Keratinocyte (primary cell): ENCODE results near the gene ZNF581. TPM values are rescaled to one million over a fixed set of nuclear protein-coding genes. Genes with fewer than 3 reads are reported as not detected.
A peak's percentile ranks its signal among the peaks of the same experiment; 100 is the strongest.

Source experiments
- DNase-seq: peaks from one replicate; pipeline ENCODE4 v3.0.0-alpha.2; 2011; ENCODE audit warnings: low read depth, missing footprints, low spot score
- FAIRE-seq: peaks from 2 replicates; lab custom pipeline; 2011; peaks lifted over from hg19 to GRCh38; lab: Jason Lieb, UNC
- H2AFZ ChIP-seq: 2 replicates; pipeline ENCODE4 v1.6.0; 2012; ENCODE audit warnings: low read length, control low read depth, inconsistent platforms; ENCODE audit not compliant: control insufficient read depth
- H3K27ac ChIP-seq: 2 replicates; pipeline ENCODE4 v1.5.1; 2011; ENCODE audit warnings: low read length; ENCODE audit not compliant: control insufficient read depth, insufficient read depth
- H3K27me3 ChIP-seq: 3 replicates; pipeline ENCODE4 v1.6.0; 2011; ENCODE audit warnings: low read length; ENCODE audit not compliant: control insufficient read depth, insufficient read depth; ENCODE audit errors: extremely low read depth
- H3K36me3 ChIP-seq, 2 experiments: 2 replicates in 1 of 2; 3 replicates in 1 of 2; pipeline ENCODE4 v1.5.1; 2011; ENCODE audit warnings: low read length in 2 of 2, mild to moderate bottlenecking in 1 of 2; ENCODE audit not compliant: control insufficient read depth in 2 of 2, insufficient read depth in 2 of 2; ENCODE audit errors: extremely low read depth in 1 of 2
- H3K4me1 ChIP-seq: 3 replicates; pipeline ENCODE4 v1.5.1; 2011; ENCODE audit warnings: low read length; ENCODE audit not compliant: control insufficient read depth, insufficient read depth; ENCODE audit errors: extremely low read depth
- H3K4me2 ChIP-seq: 3 replicates; pipeline ENCODE4 v1.6.0; 2011; ENCODE audit warnings: low read depth, low read length; ENCODE audit not compliant: control insufficient read depth, insufficient read depth; ENCODE audit errors: extremely low read depth
- H3K4me3 ChIP-seq, 3 experiments: fragments of 200-600 bp in 1 of 3; sonication (generic) in 1 of 3; 2 replicates in 2 of 3; 3 replicates in 1 of 3; pipeline ENCODE4 v1.5.1; 2011 to 2016; ENCODE audit warnings: low read length in 3 of 3, mild to moderate bottlenecking in 3 of 3, control low read depth in 2 of 3, inconsistent platforms in 1 of 3, low read depth in 1 of 3, mixed read lengths in 1 of 3, mixed run types in 1 of 3, moderate library complexity in 1 of 3; ENCODE audit not compliant: control insufficient read depth in 2 of 3, insufficient read depth in 2 of 3; ENCODE audit errors: extremely low read depth in 1 of 3
- H3K79me2 ChIP-seq: 2 replicates; pipeline ENCODE4 v1.6.0; 2012; ENCODE audit warnings: low read length; ENCODE audit not compliant: control insufficient read depth, insufficient read depth
- H3K9ac ChIP-seq: 3 replicates; pipeline ENCODE4 v1.6.0; 2011; ENCODE audit warnings: low read length; ENCODE audit not compliant: control insufficient read depth, insufficient read depth; ENCODE audit errors: extremely low read depth
- H3K9me1 ChIP-seq: 3 replicates; pipeline ENCODE4 v1.6.0; 2011; ENCODE audit warnings: low read length; ENCODE audit not compliant: control insufficient read depth, insufficient read depth; ENCODE audit errors: extremely low read depth
- H3K9me3 ChIP-seq: 2 replicates; pipeline ENCODE4 v1.5.1; 2012; ENCODE audit warnings: low read depth, low read length; ENCODE audit not compliant: control insufficient read depth
- H4K20me1 ChIP-seq: 3 replicates; pipeline ENCODE4 v1.6.0; 2011; ENCODE audit warnings: low read length; ENCODE audit not compliant: control insufficient read depth, insufficient read depth; ENCODE audit errors: extremely low read depth
- CTCF ChIP-seq, 3 experiments: IDR thresholded peaks in 1 of 3; conservative IDR thresholded peaks in 1 of 3; optimal IDR thresholded peaks in 1 of 3; 2 replicates in 2 of 3; 3 replicates in 1 of 3; pipeline versions ENCODE3 to v1.5.1; 2011; ENCODE audit warnings: low read length in 3 of 3, mild to moderate bottlenecking in 3 of 3, moderate library complexity in 2 of 3, control low read depth in 1 of 3, inconsistent platforms in 1 of 3; ENCODE audit not compliant: insufficient read depth in 2 of 3; ENCODE audit errors: extremely low read depth in 1 of 3
- EZH2 ChIP-seq: IDR thresholded peaks from one replicate; pipeline ENCODE4 v1.6.1; 2012; ENCODE audit warnings: inconsistent platforms, mild to moderate bottlenecking, low read length, moderate library complexity
- dilution Hi-C: fragments of 300-500 bp; cut with MboI; formaldehyde crosslinking; loops from one replicate; pipeline ENCODE4 v1.7.0; 2020; ENCODE audit warnings: low sequenced_read_pairs; ENCODE audit not compliant: extremely low pct_ligation_motif_present
- polyA plus RNA-seq, 5 experiments: library from polyadenylated mRNA; depleted of rRNA in 3 of 5; stranded (reverse) in 3 of 5; stranded (forward) in 1 of 5; unstranded in 1 of 5; fragments of >200 nt; gene quantifications; 1 replicate in 1 of 5; 2 replicates in 3 of 5; 3 replicates in 1 of 5; pipeline versions ENCODE4 v1.2.1 to v1.2.3, GENCODE V29; 2011 to 2012; ENCODE audit warnings: missing spikeins in 2 of 5, low read depth in 1 of 5, low replicate concordance in 1 of 5

ZNF581 gene
- polyA plus RNA-seq, 1 donor (not counting 4 experiments of a cell fraction or from before 2014, with no cell fraction given), result 14.8 TPM

DNA sequence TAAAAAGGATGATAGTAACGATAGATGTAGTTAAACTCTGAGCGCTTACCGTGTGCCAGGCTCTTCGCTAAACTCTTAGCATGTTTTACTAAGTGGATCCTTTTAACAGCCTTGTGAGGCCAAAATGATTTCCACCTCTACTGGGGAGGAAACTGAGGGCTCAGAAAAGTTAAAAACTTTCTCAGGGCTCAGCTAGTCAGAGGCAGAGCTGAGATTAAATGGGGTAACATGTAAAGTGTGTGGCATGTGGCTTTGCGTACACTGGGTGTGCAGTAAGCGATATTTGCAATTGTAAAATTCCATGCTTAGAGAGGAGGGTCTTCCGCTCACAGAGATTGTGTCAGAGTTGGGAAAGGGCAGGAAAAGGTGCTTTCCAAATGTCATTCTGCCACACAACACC lies 13.1 kb downstream of the ZNF581 start:
- Histone ChIP-seq H3K36me3 (peaks cover 21 to 35% of the 10 kb centered on the region in 2 experiments), H3K4me1 (peaks cover 19% of the 10 kb centered on the region), H3K79me2 (peaks cover 67% of the 10 kb centered on the region), H2AFZ (no peak overlapping the region), H3K27ac (peak overlapping the region; percentile 95), H3K9ac (peak overlapping the region; percentile 98), H3K9me1 (no peaks in the 10 kb centered on the region), H3K4me2 (peak overlapping the region; percentile 94), H3K27me3 (no peaks in the 10 kb centered on the region), H3K4me3 (peak overlapping the region; percentile 87 to 99 (median 99)), H4K20me1 (peaks cover 34% of the 10 kb centered on the region), H3K9me3 (no peaks in the 10 kb centered on the region)
- no peak for FAIRE-seq
- dilution Hi-C loops, result no loop called here
- DNase-seq, result no peak
- TF ChIP-seq CTCF (optimal IDR thresholded peaks at IDR 0.05 in 1 of 3, IDR thresholded peaks at IDR 0.05 in 1 of 3, conservative IDR thresholded peaks at IDR 0.05 in 1 of 3; ENCODE audit: extremely low read depth in 1 of 3, insufficient read depth in 2 of 3, low read length in 3 of 3) (no peak), EZH2 (no peak)

DNA sequence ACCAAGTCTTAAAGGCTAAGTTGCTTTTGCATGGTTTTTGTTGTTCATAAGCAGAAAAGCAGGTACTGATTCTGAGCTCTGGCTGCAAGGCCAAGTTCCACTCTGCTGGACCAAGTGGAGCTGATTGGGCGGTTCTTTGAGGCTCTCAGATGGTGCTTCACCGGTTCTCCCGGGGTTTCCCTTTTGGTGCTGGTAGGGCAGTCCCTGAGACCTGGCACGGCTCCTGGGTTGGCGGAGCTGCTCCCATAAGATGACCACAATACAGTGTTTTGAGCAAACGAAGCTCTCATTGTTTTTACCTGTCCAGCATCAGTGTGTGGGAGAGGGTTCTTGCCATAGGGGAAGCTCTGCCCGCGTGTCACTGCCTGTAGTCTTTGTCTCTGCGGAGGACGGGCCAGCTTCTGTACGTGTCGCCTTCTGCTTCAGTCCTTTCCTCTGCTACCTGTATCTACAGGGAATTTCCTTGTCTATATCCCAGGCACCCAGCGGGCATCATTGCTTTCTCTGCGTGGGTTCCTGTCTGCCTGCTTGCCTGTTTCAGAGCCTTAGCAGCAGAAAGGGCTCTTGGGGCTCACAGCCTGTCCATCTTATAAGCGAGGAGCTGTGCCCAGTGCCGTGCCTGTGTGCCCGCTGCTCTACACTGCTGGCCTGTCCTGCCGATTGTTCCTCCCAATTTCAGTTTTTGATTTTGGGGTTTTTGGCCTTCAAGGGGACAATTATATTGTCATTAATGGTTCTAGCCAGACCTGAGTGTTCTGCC lies 13.7 kb downstream of the ZNF581 start:
- H4K20me1 ChIP-seq, result peaks cover 34% of the 10 kb centered on the region
- H3K4me1 ChIP-seq, result peaks cover 19% of the 10 kb centered on the region
- peak overlapping the region; percentile 95 for H3K27ac ChIP-seq
- no peaks in the 10 kb centered on the region for H3K9me1 ChIP-seq
- H3K36me3 ChIP-seq, result peaks cover 26 to 40% of the 10 kb centered on the region in 2 experiments
- dilution Hi-C loops, result no loop called here
- DNase-seq (no peak), FAIRE-seq (no peak)
- H3K4me3 ChIP-seq, result peak overlapping the region; percentile 87 to 99 (median 99)
- H3K27me3 ChIP-seq, result no peaks in the 10 kb centered on the region
- no peaks in the 10 kb centered on the region for H3K9me3 ChIP-seq
- no peak for TF ChIP-seq EZH2
- no peak for TF ChIP-seq CTCF (optimal IDR thresholded peaks at IDR 0.05 in 1 of 3, IDR thresholded peaks at IDR 0.05 in 1 of 3, conservative IDR thresholded peaks at IDR 0.05 in 1 of 3; ENCODE audit: extremely low read depth in 1 of 3, insufficient read depth in 2 of 3, low read length in 3 of 3)
- H2AFZ ChIP-seq, result no peak overlapping the region
- H3K79me2 ChIP-seq, result peaks cover 73% of the 10 kb centered on the region
- peak overlapping the region; percentile 94 for H3K4me2 ChIP-seq
- H3K9ac ChIP-seq, result peak overlapping the region; percentile 98
